NCI-H2081 (cell line): ENCODE results near the gene IGSF9.

Experiments used
- DNase-seq, 2 experiments: peaks; one replicate each; lab custom pipeline; 2025; lab: John Stamatoyannopoulos, UW

IGSF9 gene

GRCh38 chr1:159933347-159933746 is 12.1 kb downstream of the IGSF9 start:
- no peak for DNase-seq

- DNase-seq = peak in 1 of 2 experiments; percentile 50
These were observed 12.8 kb downstream of the IGSF9 start for GRCh38 chr1:159932296-159933285.

- no peak for DNase-seq
These were observed 13.6 kb downstream of the IGSF9 start for GRCh38 chr1:159931795-159932173.

- no peak for DNase-seq
These were observed 14.2 kb downstream of the IGSF9 start for GRCh38 chr1:159931101-159931794.

GRCh38 chr1:159930634-159931033 is 14.8 kb downstream of the IGSF9 start:
- DNase-seq = no peak

- no peak for DNase-seq
These were observed 15.2 kb downstream of the IGSF9 start for GRCh38 chr1:159930216-159930615.

- no peak for DNase-seq
These were observed 16.0 kb downstream of the IGSF9 start for GRCh38 chr1:159929155-159930051.

GRCh38 chr1:159928491-159929050 is 16.8 kb downstream of the IGSF9 start:
- no peak for DNase-seq

- no peak for DNase-seq
These were observed 17.5 kb downstream of the IGSF9 start for GRCh38 chr1:159927849-159928431.

- no peak for DNase-seq
These were observed 18.1 kb downstream of the IGSF9 start for GRCh38 chr1:159927211-159927848.

GRCh38 chr1:159925719-159926078 is 19.7 kb downstream of the IGSF9 start:
- DNase-seq = no peak

- peak; percentile 39 to 75 for DNase-seq
These were observed 20.4 kb downstream of the IGSF9 start, which contains the start of gene TAGLN2 for GRCh38 chr1:159924791-159925718. TSS of gene TAGLN2 (minus strand) at chr1:159925507. CDS start at chr1:159920509, 4,998 bp downstream.

- peak; percentile 54 to 59 for DNase-seq
These were observed 21.2 kb downstream of the IGSF9 start for GRCh38 chr1:159924025-159924790.

- DNase-seq = peak; percentile 77 to 80
These were observed 22.0 kb downstream of the IGSF9 start for GRCh38 chr1:159923203-159924024.

GRCh38 chr1:159922511-159923202 is 22.8 kb downstream of the IGSF9 start:
- DNase-seq = no peak

GRCh38 chr1:159921700-159922504 is 23.5 kb downstream of the IGSF9 start:
- no peak for DNase-seq
